ENCODE data around the gene SLC7A10. TPM values are rescaled to one million over a fixed set of nuclear protein-coding genes. Genes with fewer than 3 reads are reported as not detected.
A peak's percentile ranks its signal among the peaks of the same experiment; 100 is the strongest.

SLC7A10 gene
- total and polyA plus RNA-seq, 2 donors (not counting 1 experiment from before 2014, with no cell fraction given), result not detected

- no peak for TF ChIP-seq CTCF (conservative IDR thresholded peaks at IDR 0.05 in 1 of 2, IDR thresholded peaks at IDR 0.05 in 1 of 2; ENCODE audit: low read depth in 1 of 2, low read length in 2 of 2)
- no peak for TF ChIP-seq EZH2 (IDR thresholded peaks at IDR 0.05; ENCODE audit: low read length, missing control alignments)
- H3K36me3 ChIP-seq (ENCODE audit: control insufficient read depth, insufficient read depth, low read length), result no peaks in the 10 kb centered on the region
- no peak overlapping the region for H3K27ac ChIP-seq (ENCODE audit: insufficient read depth, low read length)
- no peaks in the 10 kb centered on the region for H3K4me1 ChIP-seq (ENCODE audit: control insufficient read depth, extremely low read depth, insufficient read depth, low read length)
- H3K27me3 ChIP-seq (ENCODE audit: control insufficient read depth, insufficient read depth, low read length), result peaks cover 3% of the 10 kb centered on the region
- H3K9me3 ChIP-seq (ENCODE audit: control insufficient read depth, insufficient read depth, low read depth, low read length), result no peaks in the 10 kb centered on the region
- no peaks in the 10 kb centered on the region for H4K20me1 ChIP-seq (ENCODE audit: control insufficient read depth, extremely low read depth, insufficient read depth, low read length)
- no peaks in the 10 kb centered on the region for H3K79me2 ChIP-seq (ENCODE audit: control insufficient read depth, insufficient read depth, low read length)
- H2AFZ ChIP-seq (ENCODE audit: low read length), result no peak overlapping the region
- no peak for DNase-seq (ENCODE audit: low read depth in 2 of 2)
- no peak overlapping the region for H3K9ac ChIP-seq (ENCODE audit: insufficient read depth, low read length)
- H3K4me3 ChIP-seq (replicated peaks in 1 of 4; ENCODE audit: control extremely low read depth in 1 of 4, insufficient read depth in 1 of 4, low read depth in 3 of 4, low read length in 4 of 4), result no peak overlapping the region
- H3K4me2 ChIP-seq (ENCODE audit: extremely low read depth, insufficient read depth, low read length), result no peak overlapping the region
Measured at GRCh38 chr19:33236696-33237390, 11.2 kb upstream of the SLC7A10 start.

- Histone ChIP-seq H3K4me3 (replicated peaks in 1 of 4; ENCODE audit: control extremely low read depth in 1 of 4, insufficient read depth in 1 of 4, low read depth in 3 of 4, low read length in 4 of 4) (no peak overlapping the region), H3K9ac (ENCODE audit: insufficient read depth, low read length) (no peak overlapping the region), H3K27ac (ENCODE audit: insufficient read depth, low read length) (no peak overlapping the region), H3K4me1 (ENCODE audit: control insufficient read depth, extremely low read depth, insufficient read depth, low read length) (no peaks in the 10 kb centered on the region), H2AFZ (ENCODE audit: low read length) (no peak overlapping the region), H4K20me1 (ENCODE audit: control insufficient read depth, extremely low read depth, insufficient read depth, low read length) (no peaks in the 10 kb centered on the region), H3K27me3 (ENCODE audit: control insufficient read depth, insufficient read depth, low read length) (peaks cover 3% of the 10 kb centered on the region), H3K79me2 (ENCODE audit: control insufficient read depth, insufficient read depth, low read length) (no peaks in the 10 kb centered on the region), H3K36me3 (ENCODE audit: control insufficient read depth, insufficient read depth, low read length) (no peaks in the 10 kb centered on the region), H3K9me3 (ENCODE audit: control insufficient read depth, insufficient read depth, low read depth, low read length) (no peaks in the 10 kb centered on the region), H3K4me2 (ENCODE audit: extremely low read depth, insufficient read depth, low read length) (no peak overlapping the region)
- DNase-seq (ENCODE audit: low read depth in 2 of 2), result no peak
- TF ChIP-seq CTCF (conservative IDR thresholded peaks at IDR 0.05 in 1 of 2, IDR thresholded peaks at IDR 0.05 in 1 of 2; ENCODE audit: low read depth in 1 of 2, low read length in 2 of 2) (no peak), EZH2 (IDR thresholded peaks at IDR 0.05; ENCODE audit: low read length, missing control alignments) (no peak)
Measured at GRCh38 chr19:33235996-33236350, 10.3 kb upstream of the SLC7A10 start.

GRCh38 chr19:33235269-33235995 is 9.8 kb upstream of the SLC7A10 start:
- no peak overlapping the region for H3K4me2 ChIP-seq (ENCODE audit: extremely low read depth, insufficient read depth, low read length)
- no peak overlapping the region for H3K27ac ChIP-seq (ENCODE audit: insufficient read depth, low read length)
- TF ChIP-seq EZH2 (IDR thresholded peaks at IDR 0.05; ENCODE audit: low read length, missing control alignments) (no peak), CTCF (conservative IDR thresholded peaks at IDR 0.05 in 1 of 2, IDR thresholded peaks at IDR 0.05 in 1 of 2; ENCODE audit: low read depth in 1 of 2, low read length in 2 of 2) (peak; percentile 83 to 88)
- H3K9me3 ChIP-seq (ENCODE audit: control insufficient read depth, insufficient read depth, low read depth, low read length), result no peaks in the 10 kb centered on the region
- no peaks in the 10 kb centered on the region for H4K20me1 ChIP-seq (ENCODE audit: control insufficient read depth, extremely low read depth, insufficient read depth, low read length)
- no peaks in the 10 kb centered on the region for H3K36me3 ChIP-seq (ENCODE audit: control insufficient read depth, insufficient read depth, low read length)
- no peak overlapping the region for H3K4me3 ChIP-seq (replicated peaks in 1 of 4; ENCODE audit: control extremely low read depth in 1 of 4, insufficient read depth in 1 of 4, low read depth in 3 of 4, low read length in 4 of 4)
- H3K79me2 ChIP-seq (ENCODE audit: control insufficient read depth, insufficient read depth, low read length), result no peaks in the 10 kb centered on the region
- peaks cover 3% of the 10 kb centered on the region for H3K27me3 ChIP-seq (ENCODE audit: control insufficient read depth, insufficient read depth, low read length)
- H3K9ac ChIP-seq (ENCODE audit: insufficient read depth, low read length), result no peak overlapping the region
- no peaks in the 10 kb centered on the region for H3K4me1 ChIP-seq (ENCODE audit: control insufficient read depth, extremely low read depth, insufficient read depth, low read length)
- peak; percentile 40 to 66 for DNase-seq (ENCODE audit: low read depth in 2 of 2)
- no peak overlapping the region for H2AFZ ChIP-seq (ENCODE audit: low read length)

Measured in fibroblast of lung (primary cell).